HG02973 (cell line): Measurements from ENCODE around the gene PABPC1L.

Experiments
- ATAC-seq: cut with Tn5 transposase; IDR thresholded peaks from one replicate; pipeline ENCODE4 v1.9.1; 2021; ENCODE audit warnings: moderate library complexity; ENCODE audit not compliant: unreplicated experiment

The PABPC1L gene

GRCh38 chr20:44966030-44966961 is 56.4 kb downstream of the PABPC1L start, which contains the start of gene STK4:
STK4 (plus strand) TSS chr20:44966512; CDS start chr20:44966569, 57 bp downstream.
- peak; percentile 50 for ATAC-seq

GRCh38 chr20:44967207-44967807 is 57.4 kb downstream of the PABPC1L start:
- ATAC-seq, result no peak

DNA sequence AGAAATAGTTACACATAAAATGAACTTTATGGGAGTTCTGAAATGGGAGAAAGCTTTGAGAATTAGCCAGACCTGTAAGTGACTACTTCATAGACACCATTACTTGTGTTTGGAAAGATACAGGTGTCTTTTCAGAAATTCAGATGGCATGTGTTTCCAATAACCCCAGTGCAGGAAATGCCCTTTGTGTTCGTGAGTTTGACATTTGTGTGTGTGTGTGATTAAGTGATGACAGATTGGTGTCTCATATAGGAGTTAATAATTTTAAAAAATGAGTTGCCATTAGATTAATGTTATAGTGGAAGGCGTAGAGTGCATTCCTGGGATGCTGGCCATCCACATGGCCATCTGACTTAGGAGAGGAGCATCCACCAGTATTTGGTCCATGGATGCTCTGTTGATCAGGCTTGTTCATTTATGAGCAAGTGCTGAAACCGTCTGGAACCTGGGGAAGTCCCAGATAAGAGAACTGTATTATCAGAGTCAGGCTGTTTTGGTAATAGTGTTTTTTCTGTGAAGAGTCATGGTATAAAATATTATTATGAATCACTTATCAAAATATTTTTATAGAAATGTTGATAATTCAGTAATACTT is 59.5 kb downstream of the PABPC1L start:
- ATAC-seq, result no peak

GRCh38 chr20:44970243-44970757 is 60.4 kb downstream of the PABPC1L start:
- no peak for ATAC-seq

GRCh38 chr20:44973053-44973452 is 63.2 kb downstream of the PABPC1L start:
- no peak for ATAC-seq

GRCh38 chr20:44976698-44977097 is 66.8 kb downstream of the PABPC1L start:
- no peak for ATAC-seq

- ATAC-seq, result peak; percentile 83
Measured at GRCh38 chr20:44979090-44979621, 69.3 kb downstream of the PABPC1L start.

- ATAC-seq, result no peak
Measured at GRCh38 chr20:44981736-44982406, 72.0 kb downstream of the PABPC1L start.

GRCh38 chr20:44983093-44983674 is 73.3 kb downstream of the PABPC1L start:
- no peak for ATAC-seq

DNA sequence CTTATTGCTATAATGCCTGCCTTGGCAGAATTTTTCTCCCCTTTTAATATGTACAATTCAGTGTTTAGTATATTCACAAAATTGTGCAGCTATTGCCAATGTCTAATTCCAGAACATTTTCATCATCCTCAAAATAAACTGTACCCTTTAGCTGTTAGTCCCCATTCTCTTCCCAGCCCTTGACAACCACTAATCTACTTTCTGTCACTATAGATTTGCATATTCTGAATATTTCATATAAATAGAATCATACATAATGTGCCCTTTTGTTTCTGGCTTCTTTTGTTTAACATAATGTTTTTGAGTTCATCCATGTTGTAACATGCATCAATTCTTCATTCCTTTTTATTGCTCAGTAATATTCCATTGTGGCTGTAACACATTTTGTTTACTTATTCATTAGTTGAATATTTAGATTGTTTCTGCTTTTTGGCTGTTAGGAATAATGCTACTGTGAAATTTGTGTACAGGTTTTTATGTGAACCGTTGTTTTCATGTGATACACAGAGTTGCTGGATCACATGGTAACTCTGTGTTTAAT is 78.8 kb downstream of the PABPC1L start:
- ATAC-seq, result no peak
